ENCODE data around the gene CKB. TPM values are rescaled to one million over a fixed set of nuclear protein-coding genes. Genes with fewer than 3 reads are reported as not detected.

The CKB gene
- total RNA-seq, 1 experiment from 2014 or later = 28.2 TPM

DNA sequence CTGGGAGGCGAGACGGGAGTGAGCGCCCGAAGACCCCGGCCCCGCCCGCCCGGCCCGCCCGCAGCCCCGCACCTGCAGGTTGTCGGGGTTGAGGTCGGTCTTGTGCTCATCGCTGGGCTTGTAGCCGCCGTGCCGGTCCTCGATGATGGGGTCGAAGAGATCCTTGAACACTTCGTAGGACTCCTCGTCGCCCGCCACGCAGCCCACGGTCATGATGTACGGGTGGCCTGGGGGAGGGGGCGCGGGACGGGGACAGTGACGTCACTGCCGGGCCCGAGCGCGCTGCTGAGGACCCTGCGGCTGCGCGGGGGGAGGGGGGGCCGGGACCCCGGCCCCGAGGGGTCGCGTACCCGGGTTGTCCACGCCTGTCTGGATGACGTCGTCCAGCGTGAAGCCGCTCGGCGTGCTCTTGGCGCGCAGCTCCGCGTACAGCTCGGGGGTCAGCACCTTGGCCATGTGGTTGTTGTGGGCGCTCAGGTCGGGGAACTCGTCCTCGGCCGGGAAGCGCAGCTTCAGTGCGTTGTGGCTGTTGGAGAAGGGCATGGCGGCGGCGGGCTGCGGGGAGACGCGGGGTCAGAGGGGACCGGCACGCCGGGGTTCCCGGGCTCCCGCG, 573 bp downstream of the CKB start:
- BruUV-seq (replicated peaks) = no TSS peak
- H3K4me3 Mint-ChIP-seq (ENCODE audit: low read depth, unreplicated experiment) = peak overlapping the region; percentile 40
- peaks cover 22% of the 10 kb centered on the region for H3K4me1 Mint-ChIP-seq (ENCODE audit: low read depth, unreplicated experiment)
- H3K36me3 Mint-ChIP-seq (ENCODE audit: insufficient read depth, unreplicated experiment) = peaks cover 30% of the 10 kb centered on the region
- H3K9me3 Mint-ChIP-seq (ENCODE audit: low read depth, unreplicated experiment) = no peaks in the 10 kb centered on the region
- intact Hi-C loops (cut with micrococcal nuclease; ENCODE audit: unreplicated experiment) = no loop called here
- no peak for DNase-seq
- CTCF ChIA-PET = interaction anchor here (1.8 kb wide), 1 partner anchor 19 kb away, joined by 6 read pairs; no protein-coding TSS in a partner anchor
- TF ChIP-seq CTCF (IDR thresholded peaks at IDR 0.05; ENCODE audit: unreplicated experiment) = no peak
- H3K27me3 Mint-ChIP-seq (ENCODE audit: unreplicated experiment) = no peaks in the 10 kb centered on the region
- no peak overlapping the region for H3K27ac Mint-ChIP-seq (ENCODE audit: unreplicated experiment)

DNA sequence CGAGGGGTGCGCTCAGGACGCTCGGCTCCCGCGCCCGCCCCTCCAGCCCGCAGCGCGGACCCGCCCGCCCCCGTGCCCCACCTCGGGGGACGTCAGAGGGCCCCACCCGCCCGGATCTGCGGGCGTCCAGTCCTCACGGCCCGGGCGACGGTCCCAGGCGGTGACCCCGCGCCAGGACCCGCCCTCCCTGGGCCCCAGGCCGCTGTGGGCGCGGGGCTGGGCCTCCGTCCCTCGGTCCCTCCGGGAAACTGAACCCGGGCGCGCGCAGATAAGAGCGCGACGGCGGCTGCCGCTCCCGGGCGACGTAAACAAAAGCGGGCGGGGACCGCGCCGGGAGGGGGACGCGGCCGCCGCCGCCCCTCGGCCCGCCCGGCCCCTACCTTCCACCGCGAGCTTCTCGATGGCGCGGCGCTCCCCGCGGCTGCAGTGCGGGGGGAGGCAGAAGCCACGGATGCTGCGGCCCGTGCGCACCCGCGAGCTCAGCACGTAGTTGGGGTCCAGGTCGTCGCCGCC, 1.1 kb downstream of the CKB start:
- no peaks in the 10 kb centered on the region for H3K27me3 Mint-ChIP-seq (ENCODE audit: unreplicated experiment)
- BruUV-seq (replicated peaks) = no TSS peak
- intact Hi-C loops (cut with micrococcal nuclease; ENCODE audit: unreplicated experiment) = no loop called here
- no peaks in the 10 kb centered on the region for H3K9me3 Mint-ChIP-seq (ENCODE audit: low read depth, unreplicated experiment)
- DNase-seq = no peak
- H3K4me1 Mint-ChIP-seq (ENCODE audit: low read depth, unreplicated experiment) = peaks cover 22% of the 10 kb centered on the region
- H3K4me3 Mint-ChIP-seq (ENCODE audit: low read depth, unreplicated experiment) = peak overlapping the region; percentile 40
- CTCF ChIA-PET = interaction anchor here (0.7 to 1.8 kb wide), 3 partner anchors 19 to 26 kb away, joined by 3 to 6 read pairs (median 3); no protein-coding TSS in a partner anchor
- H3K27ac Mint-ChIP-seq (ENCODE audit: unreplicated experiment) = no peak overlapping the region
- H3K36me3 Mint-ChIP-seq (ENCODE audit: insufficient read depth, unreplicated experiment) = peaks cover 29% of the 10 kb centered on the region
- TF ChIP-seq CTCF (IDR thresholded peaks at IDR 0.05; ENCODE audit: unreplicated experiment) = no peak

DNA sequence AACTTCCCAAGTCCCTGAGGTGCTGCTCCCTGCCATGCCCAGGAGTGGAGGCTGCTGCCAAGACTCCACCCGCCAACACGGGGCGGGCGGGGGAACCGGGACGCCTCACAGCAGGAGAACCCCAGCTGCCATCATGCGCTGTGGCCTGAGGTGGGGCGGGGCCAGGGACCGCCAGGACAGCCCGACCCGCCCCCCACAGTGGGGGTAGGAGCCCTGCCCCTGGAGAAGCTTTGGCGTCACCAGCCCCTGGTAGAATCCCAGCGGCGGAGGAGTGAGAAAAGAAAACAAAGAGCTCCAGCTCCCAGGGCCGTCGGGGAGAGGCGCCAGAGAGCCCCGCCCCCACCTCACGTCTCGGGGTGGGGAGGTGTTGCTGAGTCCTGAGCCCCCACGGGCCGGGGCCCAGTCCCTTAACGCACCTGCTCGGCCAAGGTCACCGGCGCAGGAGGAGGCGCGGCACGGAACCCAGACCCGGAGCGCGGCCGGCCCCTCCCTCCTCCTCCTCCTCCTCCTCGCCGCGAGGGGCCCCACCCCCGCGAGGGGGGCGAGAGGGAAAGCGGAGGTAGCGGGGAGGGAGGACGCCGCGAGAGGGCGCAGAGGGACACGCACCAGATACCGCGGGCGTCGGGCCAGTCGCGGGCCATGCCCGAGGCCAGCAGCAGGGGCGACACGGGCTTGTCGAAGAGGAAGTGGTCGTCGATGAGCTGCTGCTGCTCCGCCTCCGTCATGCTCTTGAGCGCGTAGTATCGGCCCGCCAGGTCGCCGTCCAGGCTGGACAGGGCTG, 1.8 kb downstream of the CKB start:
- BruUV-seq (replicated peaks) = no TSS peak
- no peaks in the 10 kb centered on the region for H3K9me3 Mint-ChIP-seq (ENCODE audit: low read depth, unreplicated experiment)
- H3K27ac Mint-ChIP-seq (ENCODE audit: unreplicated experiment) = no peak overlapping the region
- TF ChIP-seq CTCF (IDR thresholded peaks at IDR 0.05; ENCODE audit: unreplicated experiment) = peak; percentile 56
- H3K4me3 Mint-ChIP-seq (ENCODE audit: low read depth, unreplicated experiment) = peak overlapping the region; percentile 40
- peak; percentile 62 for DNase-seq
- peaks cover 19% of the 10 kb centered on the region for H3K4me1 Mint-ChIP-seq (ENCODE audit: low read depth, unreplicated experiment)
- H3K27me3 Mint-ChIP-seq (ENCODE audit: unreplicated experiment) = no peaks in the 10 kb centered on the region
- intact Hi-C loops (cut with micrococcal nuclease; ENCODE audit: unreplicated experiment) = no loop called here
- CTCF ChIA-PET = interaction anchor here (0.7 to 0.8 kb wide), 2 partner anchors 24 to 26 kb away, joined by 3 read pairs; no protein-coding TSS in a partner anchor
- peaks cover 29% of the 10 kb centered on the region for H3K36me3 Mint-ChIP-seq (ENCODE audit: insufficient read depth, unreplicated experiment)

- CTCF ChIA-PET = no interaction called here
- intact Hi-C loops (cut with micrococcal nuclease; ENCODE audit: unreplicated experiment) = no loop called here
- BruUV-seq (replicated peaks) = no TSS peak
These were observed 2.4 kb downstream of the CKB start for GRCh38 chr14:103520269-103520656.

More at GRCh38 chr14:103520269-103520656, 2.4 kb downstream of the CKB start:
- Mint-ChIP-seq H3K27me3 (ENCODE audit: unreplicated experiment) (no peaks in the 10 kb centered on the region), H3K36me3 (ENCODE audit: insufficient read depth, unreplicated experiment) (peaks cover 29% of the 10 kb centered on the region), H3K27ac (ENCODE audit: unreplicated experiment) (no peak overlapping the region), H3K4me3 (ENCODE audit: low read depth, unreplicated experiment) (no peak overlapping the region), H3K9me3 (ENCODE audit: low read depth, unreplicated experiment) (no peaks in the 10 kb centered on the region), H3K4me1 (ENCODE audit: low read depth, unreplicated experiment) (peaks cover 13% of the 10 kb centered on the region)
- TF ChIP-seq CTCF (IDR thresholded peaks at IDR 0.05; ENCODE audit: unreplicated experiment) = no peak
- no peak for DNase-seq
